Spinal cord (tissue), 10 donors: ENCODE measurements around the gene KRT33B. TPM values are rescaled to one million over a fixed set of nuclear protein-coding genes. Genes with fewer than 3 reads are reported as not detected.
A peak's percentile ranks its signal among the peaks of the same experiment; 100 is the strongest.

Source experiments
- DNase-seq, 6 donors: peaks; one replicate each; pipeline versions ENCODE4 v3.0.0 to v3.0.0-alpha.2; 2013 to 2015; ENCODE audit warnings: low spot score in 6 of 6, low read depth in 4 of 6
- H3K27ac ChIP-seq: one replicate; pipeline ENCODE4 v1.5.1; 2013; ENCODE audit warnings: low read depth, low read length, control low read depth
- H3K27me3 ChIP-seq: one replicate; pipeline ENCODE4 v1.6.1; 2013; ENCODE audit warnings: low read length; ENCODE audit not compliant: control insufficient read depth, insufficient read depth
- H3K36me3 ChIP-seq: one replicate; pipeline ENCODE4 v1.6.1; 2013; ENCODE audit warnings: low read length; ENCODE audit not compliant: control insufficient read depth, insufficient read depth
- H3K4me1 ChIP-seq: one replicate; pipeline ENCODE4 v1.6.1; 2013; ENCODE audit warnings: low read length; ENCODE audit not compliant: control insufficient read depth, insufficient read depth
- H3K4me3 ChIP-seq: one replicate; pipeline ENCODE4 v1.5.1; 2013; ENCODE audit warnings: low read depth, low read length, control low read depth
- H3K9me3 ChIP-seq: one replicate; pipeline ENCODE4 v1.6.1; 2013; ENCODE audit warnings: low read length; ENCODE audit not compliant: control insufficient read depth, insufficient read depth
- WGBS: methylation state at CpG from one replicate; pipeline ENCODE4 v1.1.5; 2013; ENCODE audit warnings: missing lambda C conversion rate; ENCODE audit not compliant: insufficient coverage; 5-methylcytosine and 5-hydroxymethylcytosine counted together
- polyA plus RNA-seq, 2 donors: library from polyadenylated mRNA; unstranded; fragments of 120-200 nt; gene quantifications; one replicate each; pipeline ENCODE4 v1.2.1, GENCODE V29; 2013; ENCODE audit not compliant: insufficient read length in 2 of 2
- total RNA-seq, 2 donors: library from RNA; depleted of rRNA in 1 of 2; stranded (reverse); fragments of 120-200 nt in 1 of 2; fragments of >200 nt in 1 of 2; gene quantifications; one replicate each; pipeline versions ENCODE4 v1.2.3 to v1.2.4, GENCODE V29; 2013 to 2014
- donor health status: healthy.

The KRT33B gene
- total and polyA plus RNA-seq, 4 donors, result 0.20 to 0.44 TPM; not detected in 2

- Histone ChIP-seq H3K36me3 (no peaks in the 10 kb centered on the region), H3K4me3 (no peak overlapping the region), H3K4me1 (peaks cover 6% of the 10 kb centered on the region), H3K27me3 (no peaks in the 10 kb centered on the region), H3K27ac (no peak overlapping the region), H3K9me3 (peaks cover 4% of the 10 kb centered on the region)
- DNase-seq, result no peak
- 38% methylated on average over 2 of the region's 2 CpGs for whole genome bisulfite sequencing
Measured at GRCh38 chr17:41318231-41318630, 51.4 kb downstream of the KRT33B start.

DNA sequence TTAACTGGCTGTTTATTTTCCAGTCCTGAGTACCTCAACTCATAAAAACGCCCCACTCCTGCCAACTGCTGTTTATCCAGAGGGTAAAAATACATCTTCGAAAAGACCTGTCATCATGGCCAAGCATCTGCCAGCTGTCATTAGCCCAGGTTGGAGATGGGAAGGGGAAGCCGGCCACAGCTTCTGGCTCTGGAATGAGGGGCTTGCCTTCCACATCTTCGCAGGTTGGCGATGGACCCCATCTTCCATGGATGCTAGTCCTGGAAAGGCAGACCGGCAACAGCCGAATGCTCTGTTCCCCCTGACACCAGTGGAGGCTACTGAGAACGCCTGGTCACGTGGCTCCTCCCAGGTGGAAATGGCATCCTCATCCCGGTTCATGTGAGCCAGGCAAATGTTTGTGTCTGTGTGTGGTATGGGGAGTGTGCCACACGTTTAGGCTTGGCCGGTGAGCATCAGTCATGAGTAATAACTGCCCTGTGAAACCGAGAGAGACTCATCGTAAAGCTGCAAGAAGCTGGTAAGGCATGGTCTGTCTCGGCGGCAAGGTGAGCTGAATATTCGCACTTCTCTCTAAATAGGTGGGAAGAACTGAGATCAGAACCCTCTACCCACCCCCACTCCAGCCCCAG, 53.7 kb downstream of the KRT33B start:
- no peak overlapping the region for H3K4me3 ChIP-seq
- peaks cover 4% of the 10 kb centered on the region for H3K9me3 ChIP-seq
- H3K4me1 ChIP-seq, result peaks cover 6% of the 10 kb centered on the region
- H3K27ac ChIP-seq, result no peak overlapping the region
- H3K36me3 ChIP-seq, result no peaks in the 10 kb centered on the region
- 79% methylated on average over 11 of the region's 17 CpGs for WGBS
- no peaks in the 10 kb centered on the region for H3K27me3 ChIP-seq
- DNase-seq, result peak in 1 of 6 donors; percentile 39

DNA sequence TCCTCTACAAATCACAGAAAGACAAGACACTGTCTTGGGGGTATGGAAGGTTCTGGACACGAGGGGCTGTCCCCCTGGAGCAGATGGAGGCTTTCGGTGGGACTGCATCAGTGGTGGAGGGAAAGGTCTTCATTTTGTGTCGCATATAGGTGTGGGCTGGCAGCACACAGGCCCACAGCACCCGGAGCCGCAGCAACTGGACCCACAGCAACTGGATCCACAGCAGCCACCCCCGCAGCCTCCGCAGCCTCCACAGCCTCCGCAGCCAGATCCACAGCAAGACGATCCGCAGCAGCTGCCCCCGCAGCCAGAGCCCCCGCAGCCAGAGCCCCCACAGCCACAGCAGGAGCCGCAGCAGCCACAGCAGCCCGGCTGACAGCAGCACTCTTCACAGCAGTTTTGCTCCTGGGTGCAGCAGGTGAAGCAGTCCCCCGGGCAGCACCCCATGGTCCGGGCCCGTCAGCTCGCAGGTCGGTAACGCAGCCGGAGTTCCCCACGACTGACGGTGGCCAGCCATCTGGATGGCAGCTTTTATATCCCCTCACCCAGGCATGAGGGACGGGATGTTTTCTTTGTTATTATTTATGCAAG, 54.3 kb downstream of the KRT33B start, which contains the start of gene KRTAP17-1:
Gene KRTAP17-1, minus strand, starts transcription at position 507 of the 591 bp plus-strand sequence. Its CDS starts 60 bp downstream, at position 447.
- H3K4me3 ChIP-seq, result no peak within 1 kb of the TSS
- DNase-seq, result no peak
- 83% methylated on average over 20 of the region's 24 CpGs for WGBS
- peaks cover 4% of the 10 kb centered on the region for H3K9me3 ChIP-seq
- H3K4me1 ChIP-seq, result peaks cover 6% of the 10 kb centered on the region
- H3K27me3 ChIP-seq, result no peaks in the 10 kb centered on the region
- H3K36me3 ChIP-seq, result no peaks in the 10 kb centered on the region
- H3K27ac ChIP-seq, result no peak within 1 kb of the TSS

Other genes starting within 250 kb of the KRT33B start
Only the 30 nearest of the 32 such genes appear.
- not detected for gene KRTAP4-6, start 229.3 kb downstream of the KRT33B start, total RNA-seq
- gene KRTAP4-6, start 229.3 kb downstream of the KRT33B start, polyA plus RNA-seq, result not detected
- not detected for gene KRTAP4-5, start 220.0 kb downstream of the KRT33B start, total RNA-seq
- not detected for gene KRTAP4-5, start 220.0 kb downstream of the KRT33B start, polyA plus RNA-seq
- not detected for gene KRTAP4-4, start 209.1 kb downstream of the KRT33B start, total RNA-seq
- not detected for gene KRTAP4-4, start 209.1 kb downstream of the KRT33B start, polyA plus RNA-seq
- gene KRTAP4-3, start 201.6 kb downstream of the KRT33B start, total RNA-seq, result not detected
- gene KRTAP4-3, start 201.6 kb downstream of the KRT33B start, polyA plus RNA-seq, result not detected
- not detected for gene KRTAP4-2, start 191.6 kb downstream of the KRT33B start, total RNA-seq
- not detected for gene KRTAP4-2, start 191.6 kb downstream of the KRT33B start, polyA plus RNA-seq
- not detected for gene KRTAP4-1, start 184.9 kb downstream of the KRT33B start, total RNA-seq
- not detected for gene KRTAP4-1, start 184.9 kb downstream of the KRT33B start, polyA plus RNA-seq
- gene KRTAP9-1, start 179.9 kb downstream of the KRT33B start, total RNA-seq, result not detected
- not detected for gene KRTAP9-1, start 179.9 kb downstream of the KRT33B start, polyA plus RNA-seq
- gene KRTAP9-2, start 143.2 kb downstream of the KRT33B start, total RNA-seq, result not detected
- gene KRTAP9-2, start 143.2 kb downstream of the KRT33B start, polyA plus RNA-seq, result not detected
- not detected for gene KRTAP9-3, start 137.4 kb downstream of the KRT33B start, total RNA-seq
- gene KRTAP9-3, start 137.4 kb downstream of the KRT33B start, polyA plus RNA-seq, result not detected
- not detected for gene KRTAP9-8, start 131.8 kb downstream of the KRT33B start, total RNA-seq
- not detected for gene KRTAP9-8, start 131.8 kb downstream of the KRT33B start, polyA plus RNA-seq
- gene KRTAP9-4, start 120.1 kb downstream of the KRT33B start, total RNA-seq, result not detected
- gene KRTAP9-4, start 120.1 kb downstream of the KRT33B start, polyA plus RNA-seq, result not detected
- not detected for gene KRTAP9-9, start 114.4 kb downstream of the KRT33B start, total RNA-seq
- not detected for gene KRTAP9-9, start 114.4 kb downstream of the KRT33B start, polyA plus RNA-seq
- not detected for gene KRTAP9-6, start 104.4 kb downstream of the KRT33B start, total RNA-seq
- under 1 TPM in 1 of 2 donors, not detected in 1; 0.17 TPM for gene KRTAP9-6, start 104.4 kb downstream of the KRT33B start, polyA plus RNA-seq
- not detected for gene KRTAP9-7, start 94.1 kb downstream of the KRT33B start, total RNA-seq
- not detected for gene KRTAP9-7, start 94.1 kb downstream of the KRT33B start, polyA plus RNA-seq
- gene KRTAP29-1, start 67.0 kb downstream of the KRT33B start, total RNA-seq, result not detected
- gene KRTAP29-1, start 67.0 kb downstream of the KRT33B start, polyA plus RNA-seq, result not detected
- not detected for gene KRTAP16-1, start 60.5 kb downstream of the KRT33B start, total RNA-seq
- not detected for gene KRTAP16-1, start 60.5 kb downstream of the KRT33B start, polyA plus RNA-seq
- not detected for gene KRTAP17-1, start 54.1 kb downstream of the KRT33B start, total RNA-seq
- gene KRTAP17-1, start 54.1 kb downstream of the KRT33B start, polyA plus RNA-seq, result not detected
- not detected for gene KRT33A, start 19.0 kb downstream of the KRT33B start, total RNA-seq
- gene KRT33A, start 19.0 kb downstream of the KRT33B start, polyA plus RNA-seq, result not detected
- gene KRT34, start 12.5 kb upstream of the KRT33B start, total RNA-seq, result not detected
- not detected for gene KRT34, start 12.5 kb upstream of the KRT33B start, polyA plus RNA-seq
- gene KRT31, start 27.8 kb upstream of the KRT33B start, total RNA-seq, result under 1 TPM in 1 of 2 donors, not detected in 1; 0.11 TPM
- gene KRT31, start 27.8 kb upstream of the KRT33B start, polyA plus RNA-seq, result under 1 TPM in 1 of 2 donors, not detected in 1; 0.15 TPM
- gene KRT37, start 54.8 kb upstream of the KRT33B start, total RNA-seq, result not detected
- not detected for gene KRT37, start 54.8 kb upstream of the KRT33B start, polyA plus RNA-seq
- not detected for gene KRT38, start 71.2 kb upstream of the KRT33B start, total RNA-seq
- not detected for gene KRT38, start 71.2 kb upstream of the KRT33B start, polyA plus RNA-seq
- not detected for gene KRT32, start 97.6 kb upstream of the KRT33B start, total RNA-seq
- not detected for gene KRT32, start 97.6 kb upstream of the KRT33B start, polyA plus RNA-seq
- gene KRT35, start 111.3 kb upstream of the KRT33B start, total RNA-seq, result not detected
- not detected for gene KRT35, start 111.3 kb upstream of the KRT33B start, polyA plus RNA-seq
- gene KRT36, start 120.1 kb upstream of the KRT33B start, total RNA-seq, result not detected
- not detected for gene KRT36, start 120.1 kb upstream of the KRT33B start, polyA plus RNA-seq
- gene KRT13, start 135.8 kb upstream of the KRT33B start, total RNA-seq, result under 1 TPM; 0.30 to 0.83 TPM
- not detected for gene KRT13, start 135.8 kb upstream of the KRT33B start, polyA plus RNA-seq
- gene KRT15, start 149.1 kb upstream of the KRT33B start, total RNA-seq, result under 1 TPM in 1 of 2 donors, not detected in 1; 0.22 TPM
- under 1 TPM; 0.18 to 0.29 TPM for gene KRT15, start 149.1 kb upstream of the KRT33B start, polyA plus RNA-seq
- 10 to 100 TPM in 1 of 2 donors, 1 to 10 TPM in 1; 7.1 to 61.4 TPM for gene KRT19, start 158.5 kb upstream of the KRT33B start, total RNA-seq
- 10 to 100 TPM in 1 of 2 donors, 1 to 10 TPM in 1; 6.3 to 12.9 TPM for gene KRT19, start 158.5 kb upstream of the KRT33B start, polyA plus RNA-seq
- not detected for gene KRT9, start 202.2 kb upstream of the KRT33B start, total RNA-seq
- gene KRT9, start 202.2 kb upstream of the KRT33B start, polyA plus RNA-seq, result under 1 TPM in 1 of 2 donors, not detected in 1; 0.11 TPM
- gene KRT14, start 217.1 kb upstream of the KRT33B start, total RNA-seq, result 1 to 10 TPM; 1.4 to 4.9 TPM
- under 1 TPM; 0.62 to 0.82 TPM for gene KRT14, start 217.1 kb upstream of the KRT33B start, polyA plus RNA-seq